ENCODE results near the gene CAPN11.

DNA sequence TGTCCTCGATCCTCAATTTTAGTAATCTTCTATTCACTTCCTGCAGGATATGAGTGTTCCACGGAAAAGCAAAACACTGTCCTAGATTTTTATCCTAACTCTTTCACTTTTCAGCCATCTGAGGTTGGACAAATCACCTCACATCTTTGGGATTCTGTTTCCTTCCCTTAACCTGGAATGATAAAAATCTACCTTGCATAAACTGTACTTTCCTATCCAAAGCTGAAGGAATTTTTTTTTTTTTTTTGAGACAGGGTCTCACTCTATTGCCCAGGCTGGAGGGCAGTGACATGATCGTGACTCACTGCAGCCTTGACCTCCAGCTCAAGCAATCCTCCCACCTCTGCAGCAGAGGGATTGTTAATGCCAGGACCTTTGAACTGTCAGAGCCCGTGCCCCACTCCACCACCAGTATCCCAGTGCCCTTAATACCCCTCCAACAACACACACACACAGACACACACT, 20.5 kb downstream of the CAPN11 start:
- TF ChIP-seq CTCF (conservative IDR thresholded peaks at IDR 0.05; ENCODE audit: low read depth, low read length) = no peak
- TF ChIP-seq, protein P1, sequence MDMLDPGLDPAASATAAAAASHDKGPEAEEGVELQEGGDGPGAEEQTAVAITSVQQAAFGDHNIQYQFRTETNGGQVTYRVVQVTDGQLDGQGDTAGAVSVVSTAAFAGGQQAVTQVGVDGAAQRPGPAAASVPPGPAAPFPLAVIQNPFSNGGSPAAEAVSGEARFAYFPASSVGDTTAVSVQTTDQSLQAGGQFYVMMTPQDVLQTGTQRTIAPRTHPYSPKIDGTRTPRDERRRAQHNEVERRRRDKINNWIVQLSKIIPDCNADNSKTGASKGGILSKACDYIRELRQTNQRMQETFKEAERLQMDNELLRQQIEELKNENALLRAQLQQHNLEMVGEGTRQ (IDR thresholded peaks at IDR 0.05; ENCODE audit: low read depth, low read length) = no peak
- no peak for TF ChIP-seq RFX5 (IDR thresholded peaks at IDR 0.05; ENCODE audit: low read depth, low read length)
- no peak for TF ChIP-seq POLR2A (IDR thresholded peaks at IDR 0.05; ENCODE audit: low read depth, low read length)
- TF ChIP-seq RAD21 (IDR thresholded peaks at IDR 0.05; ENCODE audit: low read length) = no peak
- no peak for TF ChIP-seq MAZ (IDR thresholded peaks at IDR 0.05; ENCODE audit: borderline replicate concordance, low read depth, low read length)
- TF ChIP-seq CEBPB (IDR thresholded peaks at IDR 0.05; ENCODE audit: low read depth, low read length) = no peak
- no peak for TF ChIP-seq MXI1 (IDR thresholded peaks at IDR 0.05; ENCODE audit: borderline replicate concordance, low read depth, low read length)
- TF ChIP-seq NFE2L2 (IDR thresholded peaks at IDR 0.05; ENCODE audit: low read depth, low read length) = no peak
